C4-2B (cell line): Measurements from ENCODE around the gene NDFIP2.

Experiments used
- CTCF ChIP-seq: fragments of 450-650 bp; conservative IDR thresholded peaks from 2 replicates; pipeline ENCODE4 v1.5.1; 2017; ENCODE audit warnings: mild to moderate bottlenecking
- ZFX ChIP-seq: fragments of 450-650 bp; IDR thresholded peaks from 2 replicates; pipeline ENCODE4 v1.6.1; 2017

DNA sequence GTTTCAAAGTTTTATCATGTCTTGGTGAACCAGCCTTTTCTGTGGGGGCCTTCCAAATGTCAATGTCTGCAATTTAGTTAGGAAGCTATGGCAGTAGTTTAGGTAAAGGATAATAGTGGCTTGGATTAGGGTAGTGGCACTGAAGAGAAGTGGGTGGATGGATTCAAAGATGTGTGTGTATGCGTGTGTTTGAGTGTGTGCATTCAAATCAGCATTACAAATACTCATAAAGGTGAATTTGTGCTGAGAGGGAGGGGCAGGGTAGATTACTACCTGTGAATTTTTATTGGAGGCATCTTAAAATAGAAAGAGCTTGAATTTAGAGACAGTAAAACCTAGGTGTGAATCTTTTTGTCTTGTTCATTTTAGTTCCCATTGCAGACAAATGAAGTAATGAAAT is 16.9 kb downstream of the NDFIP2 start:
- TF ChIP-seq CTCF: no peak
- no peak for TF ChIP-seq ZFX
